Cortex of kidney (tissue), 1 donor: ENCODE measurements around the gene ADAM19.
"Not testable (repeated sequence)": the region's sequence is repeated elsewhere in the genome, so short reads cannot be mapped to it uniquely, and the experiment has no call there.

Experiments
- DNase-seq: peaks from one replicate; lab custom pipeline; 2025; lab: John Stamatoyannopoulos, UW

Gene ADAM19

DNA sequence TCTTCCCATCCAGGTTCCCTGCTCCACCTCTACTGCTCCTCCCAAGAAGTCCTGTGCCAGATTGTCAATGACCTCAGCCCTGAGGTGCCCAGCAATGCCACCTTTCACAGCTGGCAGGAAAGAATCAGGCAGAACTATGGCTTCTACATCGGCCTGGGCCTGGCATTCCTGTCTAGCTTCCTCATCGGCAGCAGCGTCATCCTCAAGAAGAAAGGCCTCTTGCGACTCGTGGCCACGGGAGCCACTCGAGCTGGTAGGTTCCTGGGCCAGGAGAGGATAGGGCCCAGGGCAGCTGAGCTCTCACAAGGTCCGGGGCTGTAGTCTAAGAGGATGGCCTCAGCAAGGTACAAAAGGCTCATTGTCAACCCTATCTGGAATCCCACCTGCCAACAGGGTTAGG, 112.5 kb downstream of the ADAM19 start:
- no peak for DNase-seq

DNA sequence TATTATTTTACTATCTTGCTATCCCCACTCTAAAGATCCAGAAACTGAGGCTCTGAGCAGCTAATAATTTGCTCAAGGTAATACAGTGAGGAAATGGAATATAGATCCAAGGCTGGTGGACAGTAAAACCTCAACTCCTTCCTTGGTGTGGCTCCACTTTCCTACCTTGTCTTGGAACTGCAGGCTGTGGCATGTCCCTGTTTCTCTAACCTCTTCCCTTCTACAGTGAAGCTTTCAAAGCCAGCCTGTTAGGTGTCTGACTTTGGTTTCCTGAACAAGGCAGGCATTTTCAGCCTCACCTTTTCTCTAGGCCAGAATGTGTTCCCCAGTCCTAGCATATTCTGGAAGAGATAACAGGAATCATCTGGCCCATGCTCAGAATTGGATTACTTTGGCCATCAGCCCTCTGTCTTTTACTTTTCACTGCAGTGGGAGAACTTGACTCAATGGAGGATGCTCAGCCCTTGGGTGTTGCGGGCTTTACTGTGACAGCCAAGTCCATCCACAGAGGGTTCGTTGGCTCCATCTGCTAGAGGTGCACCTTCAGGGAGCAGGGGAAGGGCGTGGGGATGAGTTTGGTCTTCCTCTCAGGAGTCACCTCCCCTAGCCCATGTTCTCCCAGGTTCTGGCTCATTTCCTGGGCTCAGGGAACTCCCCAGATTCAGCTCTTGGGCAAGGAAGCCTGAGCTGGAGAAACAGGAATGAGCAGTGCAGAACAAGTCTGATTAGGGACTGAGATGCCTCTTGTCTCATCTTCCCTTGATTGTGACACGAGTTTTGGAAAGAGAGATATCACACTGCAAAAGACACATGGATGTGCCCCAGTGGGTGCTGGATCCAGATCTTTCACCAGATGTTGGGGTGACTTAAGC, 114.4 kb downstream of the ADAM19 start:
- DNase-seq = no peak

DNA sequence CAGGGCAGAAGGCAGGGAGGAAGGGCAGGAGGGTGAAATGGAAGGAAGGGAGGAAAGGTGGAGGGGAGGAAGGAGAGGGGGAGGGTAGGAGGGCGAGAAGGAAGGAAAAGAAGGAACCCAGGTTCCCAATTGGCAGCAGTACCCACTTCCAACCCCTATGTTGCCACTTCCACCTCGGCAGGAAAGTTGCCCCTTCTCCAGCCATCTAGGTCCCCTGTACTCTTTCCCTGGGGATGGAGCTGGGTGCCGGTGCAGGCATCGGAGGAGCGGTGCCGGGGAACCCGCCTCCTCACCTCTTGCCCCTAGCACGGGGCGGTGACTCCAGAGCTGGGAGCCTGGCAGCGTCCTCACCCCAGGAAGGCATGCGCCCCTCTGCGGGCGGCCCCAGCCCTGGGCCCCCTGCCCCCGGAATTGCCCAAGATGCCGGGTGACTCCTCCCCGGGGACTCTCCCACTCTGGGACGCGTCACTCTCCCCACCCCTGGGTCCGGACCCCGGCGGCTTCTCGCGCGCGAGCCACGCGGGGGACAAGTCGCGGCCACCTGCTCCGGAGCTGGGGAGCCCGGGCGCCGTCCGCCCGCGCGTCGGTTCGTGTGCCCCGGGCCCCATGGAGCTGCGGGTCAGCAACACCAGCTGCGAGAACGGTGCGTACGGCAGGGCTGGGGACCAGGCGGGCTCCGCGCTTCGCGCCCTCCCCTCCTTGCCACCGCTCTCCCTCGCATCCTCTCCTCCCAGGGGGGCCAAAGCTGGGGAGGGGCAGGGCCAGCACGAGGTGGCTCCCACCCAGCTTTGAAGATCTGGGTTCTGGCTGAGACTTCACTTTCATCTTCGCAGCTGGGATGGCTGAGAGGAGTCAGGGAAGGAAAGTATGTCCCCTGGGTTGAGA, 115.6 kb downstream of the ADAM19 start, which contains the start of gene NIPAL4:
NIPAL4 (plus strand) TSS at position 499 of the 885 bp plus-strand sequence; CDS start at position 607, 108 bp downstream.
- DNase-seq = no peak

DNA sequence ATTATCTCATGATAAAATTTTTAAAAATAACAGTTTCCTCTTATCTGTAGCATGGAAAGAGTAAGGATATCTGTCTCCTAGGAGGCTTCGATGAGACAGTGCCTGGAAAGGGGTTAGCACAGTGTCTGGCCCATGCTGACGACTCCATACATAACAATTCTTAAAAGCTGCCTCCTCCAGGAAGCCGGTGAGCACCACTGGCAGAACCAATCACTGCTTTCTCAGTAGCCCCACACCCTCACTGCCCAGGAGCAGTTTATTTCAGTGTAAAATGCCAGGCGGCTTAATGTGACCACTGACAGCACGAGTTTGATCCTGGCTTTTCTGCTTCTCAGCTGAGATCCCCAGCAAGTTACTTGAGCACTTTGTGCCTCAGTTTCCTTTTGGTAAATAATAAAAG, 116.7 kb downstream of the ADAM19 start:
- no peak for DNase-seq

DNA sequence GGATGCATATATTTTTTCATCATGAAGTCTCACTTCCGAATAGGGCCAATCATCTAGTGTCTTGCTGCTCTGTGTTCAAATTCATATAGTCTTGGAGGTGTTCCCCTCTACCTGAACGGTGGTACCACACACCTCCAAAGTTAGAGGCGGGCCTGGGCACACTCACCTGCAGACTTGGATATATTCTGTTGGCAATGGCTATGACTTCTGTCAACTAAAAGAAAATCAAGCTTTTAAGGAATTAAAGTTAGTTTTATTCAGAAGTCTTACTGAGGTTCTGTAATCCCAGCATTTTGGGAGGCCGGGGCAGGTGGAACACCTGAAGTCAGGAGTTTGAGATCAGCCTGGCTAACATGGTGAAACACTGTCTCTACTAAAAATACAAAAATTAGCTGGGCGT, 118.2 kb downstream of the ADAM19 start:
- no peak for DNase-seq

DNA sequence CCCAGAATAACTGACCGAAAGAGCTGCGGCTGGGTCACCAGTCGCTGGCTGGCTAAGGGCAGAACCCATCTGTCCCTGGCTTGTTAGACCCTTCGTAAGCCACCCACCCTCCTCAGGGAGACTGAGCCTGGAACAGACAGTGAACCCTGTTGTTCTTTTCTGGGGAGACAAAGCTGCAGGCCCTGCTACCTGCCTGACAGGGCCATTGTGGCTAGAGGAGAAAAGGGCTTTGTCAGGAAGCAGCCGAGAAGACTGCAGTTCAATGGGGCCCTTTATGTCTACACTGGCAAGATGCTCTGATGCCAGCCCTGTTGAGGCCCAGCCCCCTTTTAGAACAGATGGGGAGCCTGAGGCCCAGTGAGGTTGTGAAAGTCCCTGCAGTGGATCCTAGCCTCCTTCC, 119.3 kb downstream of the ADAM19 start:
- no peak for DNase-seq

DNA sequence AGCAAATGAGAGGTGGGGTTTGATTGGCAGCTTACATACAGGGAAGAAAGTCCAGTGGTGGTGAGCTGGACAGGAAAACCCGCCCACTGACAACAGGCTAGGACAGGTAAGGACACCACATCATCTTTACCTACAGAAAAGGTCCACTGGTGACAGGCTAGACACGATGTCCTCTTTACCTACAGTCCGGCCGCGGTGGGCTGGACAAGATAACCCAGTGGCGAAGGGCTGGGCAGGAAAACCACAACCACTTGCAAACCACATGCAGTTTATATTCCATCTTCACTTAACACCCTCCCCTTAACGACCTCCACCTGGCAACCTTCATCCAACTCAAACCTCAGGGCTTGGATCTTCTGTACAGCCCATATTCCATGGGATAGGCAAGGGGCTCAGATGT, 120.5 kb downstream of the ADAM19 start:
- DNase-seq = no peak

DNA sequence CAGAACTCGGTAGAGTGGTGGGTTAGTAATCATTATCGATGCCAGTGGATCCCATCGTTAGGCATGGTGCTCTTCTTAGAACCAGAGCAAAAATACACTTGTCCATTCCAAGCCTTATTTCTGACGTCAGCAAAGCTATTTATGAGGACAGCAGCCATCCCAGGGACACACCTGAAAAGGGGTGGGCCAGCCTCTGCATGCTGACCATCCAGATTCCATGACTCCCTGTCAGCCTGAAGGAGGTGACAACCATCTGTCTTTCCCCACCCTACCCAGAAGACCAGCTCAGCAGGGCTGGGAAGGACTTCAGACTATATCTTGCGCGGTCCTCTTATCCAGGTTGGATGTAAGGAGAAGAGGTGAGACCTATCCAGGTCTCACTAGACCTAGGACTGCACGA, 121.3 kb downstream of the ADAM19 start:
- no peak for DNase-seq

DNA sequence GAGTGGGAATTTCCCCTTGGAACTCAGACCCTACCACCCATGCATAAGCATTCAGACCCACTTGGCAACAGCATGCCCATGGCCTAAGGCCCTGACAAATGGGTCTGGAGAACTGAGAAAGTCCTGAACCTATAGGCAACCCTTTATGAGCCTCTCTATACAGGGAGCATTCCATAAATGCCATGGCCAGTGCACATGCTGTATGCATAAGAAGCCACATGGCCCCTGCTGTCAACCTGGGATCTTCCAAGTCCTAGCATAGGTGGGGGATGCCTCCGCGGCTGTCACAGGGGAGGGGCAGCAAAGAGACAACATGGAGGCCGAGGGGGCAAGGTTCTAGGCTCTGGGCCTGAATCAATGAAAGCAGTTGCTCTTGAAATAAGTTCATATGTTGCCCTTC, 123.8 kb downstream of the ADAM19 start:
- no peak for DNase-seq

DNA sequence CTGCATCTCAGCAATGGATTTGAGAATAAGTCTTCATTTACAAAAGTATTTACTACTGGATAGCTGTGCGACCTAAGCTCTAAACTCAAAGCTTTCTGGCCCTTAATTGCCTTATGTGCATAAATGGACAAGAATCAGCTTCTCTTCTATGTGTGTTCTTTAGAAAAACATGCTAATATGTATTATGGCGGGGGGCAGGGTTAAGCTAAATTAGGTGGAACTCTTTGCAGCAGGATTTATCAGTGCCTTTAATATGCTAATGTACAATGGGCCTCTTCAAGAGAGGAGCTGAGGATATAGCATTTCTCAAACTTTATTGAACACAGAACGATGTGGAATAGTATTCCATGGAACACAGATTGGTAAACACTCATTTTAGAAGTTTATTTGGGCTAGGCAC, 125.6 kb downstream of the ADAM19 start:
- no peak for DNase-seq

DNA sequence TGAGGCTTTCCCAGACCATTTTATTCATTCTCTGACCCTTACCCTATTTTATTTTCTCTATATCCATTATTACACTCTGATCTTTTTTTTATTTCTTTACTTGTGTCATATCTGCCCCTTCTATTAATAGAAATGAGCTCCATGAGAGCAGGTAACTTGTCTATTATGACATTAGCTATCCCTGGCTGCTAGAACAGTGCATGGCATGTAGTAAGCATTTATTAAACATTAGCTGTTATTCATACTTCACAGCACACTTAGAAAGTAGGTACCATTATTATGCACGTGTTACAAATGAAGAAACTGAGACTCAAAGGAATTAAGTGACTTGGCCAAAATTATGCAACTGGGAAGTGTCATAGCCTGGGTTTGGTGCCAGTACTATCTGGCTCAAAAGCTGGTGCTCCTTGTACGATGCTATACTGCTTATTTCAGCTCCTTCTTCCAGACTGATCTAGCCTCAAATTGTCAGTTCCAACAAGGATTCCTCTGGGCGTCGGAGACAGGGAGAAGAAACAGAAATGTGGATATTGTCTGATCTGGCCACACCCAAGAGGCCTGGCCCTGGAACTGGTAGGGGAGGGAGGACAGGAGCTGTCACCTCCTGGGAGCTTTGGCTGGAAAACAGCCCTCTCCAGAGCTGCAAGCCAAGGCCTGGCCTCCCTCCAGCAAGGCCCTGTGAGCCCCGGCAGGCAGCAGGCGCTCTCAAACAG, 126.4 kb downstream of the ADAM19 start:
- no peak for DNase-seq

DNA sequence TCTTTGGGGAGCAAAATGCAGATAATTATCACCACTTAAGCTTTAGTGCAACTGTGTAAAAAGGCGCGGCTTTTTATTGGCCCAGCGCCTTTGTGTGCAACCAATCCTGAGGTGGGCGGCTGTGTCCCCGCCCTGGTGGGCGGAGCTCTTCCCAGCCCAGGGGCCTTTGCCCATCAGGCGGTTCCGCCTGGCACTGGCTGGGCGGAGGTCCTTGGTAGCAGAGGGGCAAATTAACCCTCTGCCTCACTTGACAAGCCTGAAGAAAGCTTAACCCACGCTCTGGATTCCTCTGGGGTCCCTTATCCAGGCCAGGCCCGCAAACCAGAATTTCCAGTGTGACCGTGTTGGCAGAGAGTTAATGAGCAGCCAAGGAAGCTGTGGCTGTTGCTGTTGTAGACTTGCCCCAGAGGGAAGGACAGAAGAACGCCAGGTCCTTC, 128.4 kb downstream of the ADAM19 start:
- DNase-seq = no peak

DNA sequence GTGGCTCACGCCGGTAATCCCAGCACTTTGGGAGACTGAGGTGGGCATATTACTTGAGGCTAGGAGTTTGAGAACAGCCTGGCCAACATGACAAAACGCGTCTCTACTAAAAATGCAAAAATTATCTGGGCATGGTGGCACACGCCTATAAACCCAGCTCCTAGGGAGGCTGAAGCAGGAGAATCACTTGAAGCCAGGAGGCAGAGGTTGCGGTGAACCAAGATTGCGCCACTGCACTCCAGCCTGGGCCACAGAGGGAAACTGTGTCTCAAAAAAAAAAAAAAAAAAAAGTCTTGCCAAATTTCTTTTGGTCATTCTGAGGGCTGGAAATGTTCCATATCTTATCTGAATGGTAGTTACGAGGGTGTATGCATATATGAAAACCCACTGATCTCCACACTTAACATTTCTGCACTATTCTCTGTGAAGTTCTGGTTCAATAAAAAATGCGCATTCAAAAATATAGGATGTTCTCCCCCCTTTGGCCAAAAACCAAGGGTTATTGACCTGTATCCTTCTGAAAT, 129.1 kb downstream of the ADAM19 start:
- DNase-seq = no peak

DNA sequence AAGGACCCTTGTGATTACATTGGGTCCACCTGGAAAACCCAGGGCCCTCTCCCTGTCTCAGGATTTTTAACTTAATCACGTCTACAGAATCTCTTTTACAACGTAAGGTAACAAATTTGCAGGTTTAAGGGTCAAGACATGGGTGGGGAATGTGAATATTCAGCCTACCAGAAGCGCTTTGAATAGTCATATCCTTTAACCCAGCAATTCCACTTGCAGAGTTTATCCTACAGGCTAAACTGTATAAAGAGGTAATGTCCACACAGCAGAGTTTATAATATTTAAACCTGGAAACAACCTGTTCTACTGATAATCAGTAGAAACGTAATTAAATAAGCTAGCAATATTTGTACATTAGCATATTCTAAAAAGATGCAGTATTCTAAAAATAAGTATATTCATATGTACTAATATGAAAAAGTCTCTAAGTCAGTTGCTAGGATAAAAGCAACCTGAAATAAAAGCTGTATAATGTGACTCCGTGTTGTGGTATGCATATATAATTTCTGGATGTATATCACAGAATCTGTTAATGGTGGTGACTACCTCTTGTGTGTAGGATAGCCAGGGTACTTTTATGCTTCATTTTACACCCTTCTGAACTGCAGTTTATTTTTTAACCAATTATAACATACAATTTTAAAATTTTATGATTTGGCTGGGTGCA, 129.7 kb downstream of the ADAM19 start:
- DNase-seq = no peak

DNA sequence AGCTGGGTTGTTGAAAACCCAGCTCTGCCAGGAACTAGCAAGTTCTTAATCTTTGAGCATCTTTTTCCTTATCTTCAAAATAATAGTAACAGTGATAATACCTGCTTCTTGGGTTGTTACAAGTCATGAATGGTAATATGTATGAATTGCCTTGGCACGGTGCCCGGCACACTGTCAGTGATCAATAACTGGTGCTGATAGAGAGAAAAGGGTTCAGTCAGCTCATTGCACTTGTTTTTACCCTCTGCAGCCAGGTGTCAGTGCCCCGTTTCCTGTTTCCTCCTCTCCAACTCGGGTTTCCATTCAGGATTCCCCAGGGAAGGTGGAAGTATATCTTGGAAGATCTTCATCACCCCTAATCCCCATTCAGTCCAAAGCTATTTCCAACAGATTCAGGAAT, 131.4 kb downstream of the ADAM19 start:
- DNase-seq = no peak

DNA sequence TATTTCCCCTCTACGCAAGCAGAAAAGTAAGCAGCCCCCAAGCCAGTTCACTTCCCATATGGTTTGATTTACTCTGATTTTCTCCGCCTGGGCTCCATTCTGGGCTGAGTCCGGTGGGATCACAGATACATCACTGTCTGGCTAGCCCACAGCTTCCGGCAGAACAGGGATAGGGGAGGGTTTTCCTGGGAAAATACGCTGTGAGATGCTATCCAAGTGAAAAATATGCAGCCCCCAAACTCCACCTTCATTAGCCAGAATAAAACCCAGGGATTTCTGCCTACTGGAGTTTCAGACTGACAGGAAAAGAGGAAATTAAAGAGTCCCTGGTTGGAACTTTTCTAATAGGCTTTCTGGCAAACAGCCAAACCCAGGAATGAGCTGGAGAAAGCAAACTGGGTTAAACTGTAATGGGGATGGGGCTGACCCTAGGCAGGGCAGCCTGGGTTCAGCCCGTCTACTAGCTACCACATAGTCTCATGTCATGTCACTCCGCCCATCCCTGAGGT, 132.5 kb downstream of the ADAM19 start:
- no peak for DNase-seq

DNA sequence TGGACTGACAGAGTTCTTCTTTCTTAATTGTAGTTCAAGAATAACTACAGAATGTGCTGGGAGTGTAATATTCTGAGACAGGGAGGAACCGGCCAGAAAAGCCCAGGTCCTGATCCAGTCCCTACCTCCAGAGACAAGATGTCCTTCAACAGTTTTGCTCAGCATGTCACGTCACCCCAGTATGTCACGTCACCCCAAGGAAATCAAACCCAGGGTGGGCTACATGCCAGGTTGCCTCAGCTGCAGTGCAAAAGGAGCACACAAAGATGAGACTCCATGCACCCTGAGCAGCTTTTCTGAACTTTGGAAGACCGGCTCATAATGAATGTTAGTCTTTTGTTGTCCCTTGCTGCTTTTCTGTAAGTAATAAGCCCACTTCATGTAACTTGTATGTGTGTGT, 141.5 kb downstream of the ADAM19 start:
- DNase-seq = no peak

DNA sequence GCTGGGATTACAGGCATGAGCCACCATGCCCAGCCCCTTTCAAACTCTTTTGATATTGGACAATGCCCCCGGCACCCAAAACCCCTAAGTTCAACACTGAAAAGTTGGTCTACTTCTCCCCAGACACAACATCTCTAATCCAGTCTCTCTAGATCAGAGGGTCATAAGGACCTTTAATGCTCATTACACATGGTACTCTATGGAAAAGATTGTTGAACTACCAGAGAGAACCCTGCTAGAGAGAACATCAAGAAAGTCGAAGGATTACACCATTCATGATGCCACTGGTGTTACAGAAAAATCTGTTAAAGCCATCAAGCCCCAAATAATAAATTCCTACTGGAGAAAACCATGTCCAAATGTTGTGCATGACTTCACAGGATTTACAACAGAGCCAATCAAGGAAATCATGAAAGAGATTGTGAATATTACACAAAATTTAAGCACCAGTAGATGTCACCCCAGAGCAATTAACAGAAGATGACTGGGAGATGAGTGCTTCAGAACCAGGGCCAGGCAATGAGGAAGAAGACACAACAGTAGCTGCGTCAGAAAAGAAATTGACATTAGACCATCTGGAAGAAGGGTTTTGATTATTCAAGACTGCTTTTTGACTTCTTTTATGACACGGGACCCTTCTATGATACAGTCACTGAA, 143.9 kb downstream of the ADAM19 start:
- DNase-seq = no peak

DNA sequence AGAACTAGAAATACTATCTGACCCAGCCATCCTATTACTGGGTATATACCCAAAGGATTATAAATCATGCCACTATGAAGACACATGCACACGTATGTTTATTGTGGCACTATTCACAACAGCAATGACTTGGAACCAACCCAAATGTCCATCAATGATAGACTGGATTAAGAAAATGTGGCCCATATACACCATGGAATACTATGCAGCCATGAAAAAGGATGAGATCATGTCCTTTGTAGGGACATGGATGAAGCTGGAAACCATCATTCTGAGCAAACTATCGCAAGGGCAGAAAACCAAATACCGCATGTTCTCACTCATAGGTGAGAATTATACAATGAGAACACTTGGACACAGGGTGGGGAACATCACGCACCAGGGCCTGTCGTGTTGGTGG, 145.7 kb downstream of the ADAM19 start:
- DNase-seq = not testable (repeated sequence)
